Peyer's patch (tissue), 4 donors: ENCODE results near the gene MSANTD2.

ENCODE experiments used
- POLR2A ChIP-seq, 2 donors: fragments of 450-650 bp; IDR thresholded peaks; one replicate each; pipeline ENCODE4 v1.5.1; 2017; ENCODE audit warnings: antibody characterized with exemption in 2 of 2, mild to moderate bottlenecking in 2 of 2, moderate library complexity in 2 of 2
- TF ChIP-seq, protein P1 (sequence below), 6 experiments: fragments of 450-650 bp in 4 of 6; fragments of 200-600 bp in 2 of 6; sonication (generic) in 1 of 6; IDR thresholded peaks; one replicate each; pipeline ENCODE4 v1.5.1; 2017 to 2019; ENCODE audit warnings: antibody characterized with exemption in 6 of 6, mild to moderate bottlenecking in 3 of 6, moderate library complexity in 1 of 6

DNA sequence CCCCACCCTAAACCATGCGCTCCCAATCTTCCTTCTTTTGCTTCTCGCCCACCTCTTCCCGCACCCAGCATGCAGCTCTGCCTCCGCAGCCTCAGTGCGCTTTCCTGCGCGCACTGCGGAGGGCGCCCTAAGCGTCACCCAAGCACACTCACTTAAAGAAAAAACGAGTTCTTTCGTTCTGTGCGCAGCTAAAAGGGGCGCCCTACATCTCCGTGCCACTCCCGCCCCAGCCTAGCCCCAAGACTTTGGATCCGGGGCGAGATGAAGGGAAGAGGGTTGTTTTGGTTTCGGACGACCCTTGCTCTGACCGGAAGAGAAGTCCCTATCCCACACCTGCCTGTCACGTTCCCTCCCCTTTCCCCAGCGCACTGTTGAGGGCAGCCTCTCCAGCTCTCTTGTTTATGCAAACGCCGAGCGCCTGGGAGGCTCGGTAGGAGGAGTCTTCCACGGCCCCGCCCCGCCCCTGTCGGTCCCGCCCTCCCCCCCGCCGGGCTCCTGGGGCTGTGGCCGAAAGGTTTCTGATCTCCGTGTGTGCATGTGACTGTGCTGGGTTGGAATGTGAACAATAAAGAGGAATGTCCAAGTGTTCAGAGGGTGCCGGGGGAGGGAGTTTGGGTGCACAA, 53.5 kb downstream of the MSANTD2 start:
- TF ChIP-seq, protein P1, sequence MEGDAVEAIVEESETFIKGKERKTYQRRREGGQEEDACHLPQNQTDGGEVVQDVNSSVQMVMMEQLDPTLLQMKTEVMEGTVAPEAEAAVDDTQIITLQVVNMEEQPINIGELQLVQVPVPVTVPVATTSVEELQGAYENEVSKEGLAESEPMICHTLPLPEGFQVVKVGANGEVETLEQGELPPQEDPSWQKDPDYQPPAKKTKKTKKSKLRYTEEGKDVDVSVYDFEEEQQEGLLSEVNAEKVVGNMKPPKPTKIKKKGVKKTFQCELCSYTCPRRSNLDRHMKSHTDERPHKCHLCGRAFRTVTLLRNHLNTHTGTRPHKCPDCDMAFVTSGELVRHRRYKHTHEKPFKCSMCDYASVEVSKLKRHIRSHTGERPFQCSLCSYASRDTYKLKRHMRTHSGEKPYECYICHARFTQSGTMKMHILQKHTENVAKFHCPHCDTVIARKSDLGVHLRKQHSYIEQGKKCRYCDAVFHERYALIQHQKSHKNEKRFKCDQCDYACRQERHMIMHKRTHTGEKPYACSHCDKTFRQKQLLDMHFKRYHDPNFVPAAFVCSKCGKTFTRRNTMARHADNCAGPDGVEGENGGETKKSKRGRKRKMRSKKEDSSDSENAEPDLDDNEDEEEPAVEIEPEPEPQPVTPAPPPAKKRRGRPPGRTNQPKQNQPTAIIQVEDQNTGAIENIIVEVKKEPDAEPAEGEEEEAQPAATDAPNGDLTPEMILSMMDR (IDR thresholded peaks at IDR 0.05), result peak; percentile 12 to 73 (median 58)
- TF ChIP-seq POLR2A (IDR thresholded peaks at IDR 0.05), result peak; percentile 80 to 92
